ENCODE data around the gene AKT1. TPM values are rescaled to one million over a fixed set of nuclear protein-coding genes. Genes with fewer than 3 reads are reported as not detected.

The AKT1 gene
- total and polyA plus RNA-seq, 2 of the 13 experiments (the other 11 are each of a cell fraction or from before 2014, with no cell fraction given) = 96.2 to 116 TPM

GRCh38 chr14:104801520-104802393 lies 6.2 kb upstream of the AKT1 start (continued):
- TF ChIP-seq ZHX1 (CRISPR knock-in tag; IDR thresholded peaks at IDR 0.05; ENCODE audit: low read depth) (0 out of 2 replicates have a peak, but pooled peaks have one; percentile 10), ETV6 (CRISPR knock-in tag; conservative IDR thresholded peaks at IDR 0.05) (no peak), PAWR (CRISPR knock-in tag; IDR thresholded peaks at IDR 0.05; ENCODE audit: borderline replicate concordance) (no peak), ZFY (CRISPR knock-in tag; IDR thresholded peaks at IDR 0.05) (0 out of 2 replicates have a peak, but pooled peaks have one; percentile 1), HNRNPL (IDR thresholded peaks at IDR 0.05; ENCODE audit: low read depth, low read length) (peak; percentile 65; the same call in 1 of the 2 replicates), YY1 (IDR thresholded peaks at IDR 0.05; ENCODE audit: insufficient read depth, insufficient replicate concordance, low read depth, low read length) (no peak), ZNF747 (CRISPR knock-in tag; IDR thresholded peaks at IDR 0.05; ENCODE audit: borderline replicate concordance) (no peak), MTA1 (CRISPR knock-in tag; IDR thresholded peaks at IDR 0.05; ENCODE audit: borderline replicate concordance) (peak; percentile 51; the same call in 1 of the 2 replicates), SOX5 (CRISPR knock-in tag; IDR thresholded peaks at IDR 0.05; ENCODE audit: borderline replicate concordance) (no peak), ZC3H13 (CRISPR knock-in tag; IDR thresholded peaks at IDR 0.05) (no peak), GTF3A (CRISPR knock-in tag; conservative IDR thresholded peaks at IDR 0.05) (no peak), MTF2 (CRISPR knock-in tag; IDR thresholded peaks at IDR 0.05; ENCODE audit: borderline replicate concordance) (no peak), PHF20 (CRISPR knock-in tag; IDR thresholded peaks at IDR 0.05) (no peak), ZNF761 (CRISPR knock-in tag; conservative IDR thresholded peaks at IDR 0.05) (no peak), ZNF451 (CRISPR knock-in tag; IDR thresholded peaks at IDR 0.05) (0 out of 2 replicates have a peak, but pooled peaks have one; percentile 56), NR2F1 (CRISPR knock-in tag; IDR thresholded peaks at IDR 0.05) (peak in 1 of 2 experiments; percentile 86; a peak in 2 of 4 replicates), ZBTB38 (CRISPR knock-in tag; IDR thresholded peaks at IDR 0.05) (0 out of 2 replicates have a peak, but pooled peaks have one; percentile 23), ZNF614 (CRISPR knock-in tag; IDR thresholded peaks at IDR 0.05; ENCODE audit: borderline replicate concordance) (no peak), MYNN (CRISPR knock-in tag; IDR thresholded peaks at IDR 0.05; ENCODE audit: low read depth) (no peak), NFYB (CRISPR knock-in tag; IDR thresholded peaks at IDR 0.05) (no peak), KAT7 (CRISPR knock-in tag; IDR thresholded peaks at IDR 0.05; ENCODE audit: borderline replicate concordance) (0 out of 2 replicates have a peak, but pooled peaks have one; percentile 23), TEF (CRISPR knock-in tag; IDR thresholded peaks at IDR 0.05) (no peak), AGO2 (optimal IDR thresholded peaks at IDR 0.05; ENCODE audit: low read depth, low read length) (peak; percentile 8), ZNF710 (CRISPR knock-in tag; IDR thresholded peaks at IDR 0.05; ENCODE audit: borderline replicate concordance) (0 out of 2 replicates have a peak, but pooled peaks have one; percentile 5)
